Right lobe of liver (tissue), 4 donors: Measurements from ENCODE around the gene NUBP2.

Source experiments
- POLR2A ChIP-seq: fragments of 450-650 bp; IDR thresholded peaks from one replicate; pipeline ENCODE4 v1.6.1; 2017; ENCODE audit warnings: antibody characterized with exemption, mild to moderate bottlenecking
- TF ChIP-seq, protein P1 (sequence below), 4 donors: fragments of 200-600 bp in 3 of 4; fragments of 450-650 bp in 1 of 4; IDR thresholded peaks; one replicate each; pipeline versions ENCODE4 v1.5.1 to v1.8.0; 2016 to 2022; ENCODE audit warnings: antibody characterized with exemption in 4 of 4, mild to moderate bottlenecking in 2 of 4
- donor health status: DM: no; HTN: no; CAD: no.
- donor health status: DM: no; HTN: no; CAD: no.
- donor health status: DM: no; HTN: yes; CAD: no.

DNA sequence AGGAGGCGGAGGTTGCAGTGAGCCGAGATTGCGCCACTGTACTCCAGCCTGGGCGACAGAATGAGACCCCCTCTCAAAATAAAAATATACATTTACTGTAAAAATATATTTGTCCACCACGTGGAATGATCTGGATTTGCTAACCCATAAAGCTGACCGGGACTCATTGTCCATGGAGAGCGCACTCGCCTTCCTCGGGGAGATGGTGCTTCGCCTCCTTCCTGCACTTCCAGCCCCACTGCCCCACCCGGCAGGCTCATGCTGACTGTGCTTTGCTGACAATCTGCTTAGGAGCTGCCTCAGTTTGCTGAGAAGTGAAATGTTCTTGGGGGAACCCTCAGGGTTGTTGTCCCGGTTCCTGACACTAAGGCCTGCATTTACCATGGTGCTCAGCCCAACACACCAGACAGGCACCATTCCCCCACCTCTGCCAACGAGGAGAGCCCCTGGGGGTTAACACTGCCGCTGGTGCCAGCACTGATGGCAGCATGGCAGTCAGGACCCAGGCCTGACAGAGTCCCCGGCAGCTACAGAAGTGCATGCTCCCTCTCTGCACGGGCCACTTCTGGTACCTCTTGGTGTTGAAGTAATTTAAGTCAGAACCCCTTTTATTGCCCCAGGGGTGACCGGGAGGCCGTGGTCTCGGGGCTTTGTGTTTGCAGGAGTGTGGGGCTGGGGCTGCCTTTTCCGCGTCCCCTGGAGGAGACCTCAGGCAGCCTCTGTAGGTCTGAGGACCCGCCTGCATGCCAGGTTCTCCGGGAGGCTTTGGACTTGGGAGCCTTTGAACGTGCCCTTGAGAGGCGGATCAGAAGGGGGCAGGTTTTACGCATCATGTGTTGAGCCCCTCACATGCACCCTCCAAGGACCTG is 2.5 kb downstream of the NUBP2 start:
- TF ChIP-seq, protein P1, sequence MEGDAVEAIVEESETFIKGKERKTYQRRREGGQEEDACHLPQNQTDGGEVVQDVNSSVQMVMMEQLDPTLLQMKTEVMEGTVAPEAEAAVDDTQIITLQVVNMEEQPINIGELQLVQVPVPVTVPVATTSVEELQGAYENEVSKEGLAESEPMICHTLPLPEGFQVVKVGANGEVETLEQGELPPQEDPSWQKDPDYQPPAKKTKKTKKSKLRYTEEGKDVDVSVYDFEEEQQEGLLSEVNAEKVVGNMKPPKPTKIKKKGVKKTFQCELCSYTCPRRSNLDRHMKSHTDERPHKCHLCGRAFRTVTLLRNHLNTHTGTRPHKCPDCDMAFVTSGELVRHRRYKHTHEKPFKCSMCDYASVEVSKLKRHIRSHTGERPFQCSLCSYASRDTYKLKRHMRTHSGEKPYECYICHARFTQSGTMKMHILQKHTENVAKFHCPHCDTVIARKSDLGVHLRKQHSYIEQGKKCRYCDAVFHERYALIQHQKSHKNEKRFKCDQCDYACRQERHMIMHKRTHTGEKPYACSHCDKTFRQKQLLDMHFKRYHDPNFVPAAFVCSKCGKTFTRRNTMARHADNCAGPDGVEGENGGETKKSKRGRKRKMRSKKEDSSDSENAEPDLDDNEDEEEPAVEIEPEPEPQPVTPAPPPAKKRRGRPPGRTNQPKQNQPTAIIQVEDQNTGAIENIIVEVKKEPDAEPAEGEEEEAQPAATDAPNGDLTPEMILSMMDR (IDR thresholded peaks at IDR 0.05) = no peak
- TF ChIP-seq POLR2A = no peak
